ENCODE results near the gene AHNAK. TPM values are rescaled to one million over a fixed set of nuclear protein-coding genes. Genes with fewer than 3 reads are reported as not detected.
"Not testable (repeated sequence)": the region's sequence is repeated elsewhere in the genome, so short reads cannot be mapped to it uniquely, and the experiment has no call there.

The AHNAK gene
- total RNA-seq, 1 donor from 2014 or later, result 105 TPM

DNA sequence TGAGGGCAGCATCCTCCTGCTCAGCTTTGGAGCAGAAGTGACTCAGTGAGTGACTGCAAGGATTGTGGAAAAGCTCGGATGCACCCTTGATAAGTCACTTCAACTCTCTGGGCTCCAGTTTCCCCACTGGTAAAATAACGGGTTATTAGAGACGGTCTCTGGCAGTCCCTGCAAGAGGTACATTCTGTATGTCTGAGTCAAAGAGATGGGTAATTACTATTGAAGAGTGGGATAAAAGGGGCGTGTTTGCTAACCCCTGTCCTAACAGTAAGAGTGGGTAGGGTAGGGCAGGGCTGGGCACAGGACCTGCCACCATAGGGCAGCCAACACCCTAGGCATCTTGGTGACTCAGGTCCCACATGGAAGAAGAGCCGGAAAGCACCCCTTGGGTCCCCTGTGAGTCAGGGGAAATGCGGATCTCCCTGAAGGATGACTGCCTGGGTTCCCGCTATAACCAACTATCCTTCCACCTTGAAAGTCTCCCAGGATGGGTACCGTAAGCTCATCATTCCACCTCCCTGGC is 7.3 kb upstream of the AHNAK start:
- H3K4me1 Mint-ChIP-seq (ENCODE audit: low read depth), result peaks cover 77% of the 10 kb centered on the region
- intact Hi-C loops (cut with micrococcal nuclease), result loop anchor here (10.0 kb wide), 1 partner anchor 301 kb away; no protein-coding TSS in a partner anchor
- H3K4me3 Mint-ChIP-seq (ENCODE audit: low read depth), result no peak overlapping the region
- H3K36me3 Mint-ChIP-seq (ENCODE audit: low read depth), result peaks cover 17% of the 10 kb centered on the region
- H3K9me3 Mint-ChIP-seq, result no peaks in the 10 kb centered on the region
- peaks cover 4% of the 10 kb centered on the region for H3K27me3 Mint-ChIP-seq (ENCODE audit: low read depth)
- no peak for DNase-seq (ENCODE audit: low spot score)
- peak overlapping the region; percentile 97 for H3K27ac Mint-ChIP-seq

DNA sequence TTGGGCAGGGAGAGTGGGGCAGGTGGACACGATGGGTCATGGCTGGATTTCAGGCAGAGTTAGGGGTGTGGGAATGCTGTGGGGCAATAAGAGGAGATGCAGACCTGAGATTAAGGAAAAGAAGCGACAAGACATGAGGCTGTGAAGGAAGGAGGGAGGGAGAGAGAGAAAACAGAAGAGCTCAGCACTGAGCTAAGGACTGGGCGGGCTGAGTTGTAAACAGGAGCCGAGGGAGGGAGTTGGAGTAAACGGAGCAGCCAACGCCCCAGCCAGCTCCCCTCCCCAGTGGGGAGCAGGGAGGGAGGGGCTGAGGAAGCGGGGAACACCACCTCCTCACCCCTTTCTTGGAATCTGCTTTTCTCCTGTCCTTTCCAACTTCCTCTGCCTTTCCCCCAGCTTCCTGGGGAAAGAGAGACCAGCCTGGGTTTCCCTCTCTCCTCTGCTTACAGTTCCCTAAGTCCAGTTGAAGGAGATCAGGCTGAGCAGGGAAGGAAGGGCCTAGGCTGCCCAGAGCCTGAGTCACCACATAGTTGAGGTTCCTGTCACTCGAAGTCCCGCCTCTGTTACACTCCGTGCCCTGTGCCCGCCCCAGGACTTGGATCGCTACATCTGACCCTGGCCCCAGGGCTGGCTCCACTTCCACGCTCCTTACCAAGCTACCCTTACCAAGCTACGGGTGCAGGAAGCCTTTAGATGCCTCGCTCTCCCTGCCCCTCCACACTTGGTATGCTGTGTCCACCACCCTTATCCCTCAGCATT is 6.7 kb upstream of the AHNAK start:
- peak overlapping the region; percentile 7 for H3K4me3 Mint-ChIP-seq (ENCODE audit: low read depth)

DNA sequence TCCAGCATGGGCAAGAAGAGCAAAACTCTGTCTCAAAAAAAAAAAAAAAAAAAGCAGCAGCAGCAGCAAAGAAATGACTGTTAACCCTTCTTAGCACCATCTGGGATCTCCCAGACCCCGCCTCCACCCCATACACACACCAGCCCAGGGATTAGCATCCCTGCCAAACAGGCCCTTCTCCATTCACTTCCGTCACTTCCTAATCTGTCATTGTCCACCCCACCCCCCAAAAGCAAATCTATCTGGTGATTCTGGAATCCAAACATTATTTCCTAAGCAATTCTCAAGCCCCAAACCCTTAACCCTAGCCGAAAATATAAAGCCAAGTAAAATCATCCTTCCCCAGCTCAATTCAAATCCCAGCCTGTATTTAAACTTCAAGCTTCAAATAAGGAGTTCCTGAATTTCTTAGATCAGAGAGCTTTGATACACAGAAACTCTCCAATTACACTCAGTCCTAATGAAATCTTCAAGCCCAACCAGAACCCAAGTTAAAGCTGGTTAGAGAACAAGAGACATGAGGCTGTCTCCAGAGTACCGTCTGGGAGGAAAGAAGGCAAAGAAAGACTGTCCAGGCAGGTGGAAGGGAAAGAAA is 6.0 kb upstream of the AHNAK start:
- Mint-ChIP-seq H3K4me3 (ENCODE audit: low read depth) (peak overlapping the region; percentile 6), H3K27me3 (ENCODE audit: low read depth) (peaks cover 10% of the 10 kb centered on the region), H3K27ac (peak overlapping the region; percentile 97), H3K4me1 (ENCODE audit: low read depth) (peaks cover 78% of the 10 kb centered on the region), H3K36me3 (ENCODE audit: low read depth) (peaks cover 6% of the 10 kb centered on the region), H3K9me3 (no peaks in the 10 kb centered on the region)
- no peak for DNase-seq (ENCODE audit: low spot score)
- intact Hi-C loops (cut with micrococcal nuclease), result loop anchor here (10.0 kb wide), 1 partner anchor 302 kb away; no protein-coding TSS in a partner anchor

More for the DNA sequence above, 6.7 kb upstream of the AHNAK start:
- Mint-ChIP-seq H3K27me3 (ENCODE audit: low read depth) (peaks cover 5% of the 10 kb centered on the region), H3K4me1 (ENCODE audit: low read depth) (peaks cover 73% of the 10 kb centered on the region), H3K27ac (peak overlapping the region; percentile 97), H3K36me3 (ENCODE audit: low read depth) (peaks cover 11% of the 10 kb centered on the region), H3K9me3 (no peaks in the 10 kb centered on the region)
- intact Hi-C loops (cut with micrococcal nuclease), result loop anchor here (10.0 kb wide), 1 partner anchor 302 kb away; no protein-coding TSS in a partner anchor
- peak; percentile 61 for DNase-seq (ENCODE audit: low spot score)

- not testable (repeated sequence) for H3K9me3 Mint-ChIP-seq
These were observed 3.9 kb upstream of the AHNAK start for GRCh38 chr11:62550478-62550877.

GRCh38 chr11:62548545-62549335 is 2.1 kb upstream of the AHNAK start:
- H3K27ac Mint-ChIP-seq, result no peak overlapping the region

More at GRCh38 chr11:62550478-62550877, 3.9 kb upstream of the AHNAK start:
- H3K27me3 Mint-ChIP-seq (ENCODE audit: low read depth), result peaks cover 12% of the 10 kb centered on the region
- DNase-seq (ENCODE audit: low spot score); H3K36me3 Mint-ChIP-seq (ENCODE audit: low read depth); H3K4me3 Mint-ChIP-seq (ENCODE audit: low read depth): not testable (repeated sequence)
- peaks cover 61% of the 10 kb centered on the region for H3K4me1 Mint-ChIP-seq (ENCODE audit: low read depth)
- intact Hi-C loops (cut with micrococcal nuclease), result loop anchor here (10.0 kb wide), 1 partner anchor 304 kb away; no protein-coding TSS in a partner anchor
- peak overlapping the region; percentile 97 for H3K27ac Mint-ChIP-seq

GRCh38 chr11:62547691-62548281 is 1.2 kb upstream of the AHNAK start:
- DNase-seq (ENCODE audit: low spot score), result no peak
- peaks cover 60% of the 10 kb centered on the region for H3K4me1 Mint-ChIP-seq (ENCODE audit: low read depth)
- no peaks in the 10 kb centered on the region for H3K9me3 Mint-ChIP-seq
- intact Hi-C loops (cut with micrococcal nuclease), result no loop called here
- peak overlapping the region; percentile 47 for H3K27ac Mint-ChIP-seq
- peaks cover 4% of the 10 kb centered on the region for H3K36me3 Mint-ChIP-seq (ENCODE audit: low read depth)
- peak overlapping the region; percentile 62 for H3K4me3 Mint-ChIP-seq (ENCODE audit: low read depth)
- H3K27me3 Mint-ChIP-seq (ENCODE audit: low read depth), result peaks cover 12% of the 10 kb centered on the region

More at GRCh38 chr11:62548545-62549335, 2.1 kb upstream of the AHNAK start:
- Mint-ChIP-seq H3K4me3 (ENCODE audit: low read depth) (no peak overlapping the region), H3K36me3 (ENCODE audit: low read depth) (peaks cover 4% of the 10 kb centered on the region), H3K4me1 (ENCODE audit: low read depth) (peaks cover 59% of the 10 kb centered on the region), H3K9me3 (no peaks in the 10 kb centered on the region), H3K27me3 (ENCODE audit: low read depth) (peaks cover 12% of the 10 kb centered on the region)
- intact Hi-C loops (cut with micrococcal nuclease), result no loop called here
- no peak for DNase-seq (ENCODE audit: low spot score)

GRCh38 chr11:62546929-62547625 is 471 bp upstream of the AHNAK start:
- Mint-ChIP-seq H3K27me3 (ENCODE audit: low read depth) (peaks cover 12% of the 10 kb centered on the region), H3K4me1 (ENCODE audit: low read depth) (peaks cover 59% of the 10 kb centered on the region), H3K27ac (peak overlapping the region; percentile 47), H3K36me3 (ENCODE audit: low read depth) (peaks cover 4% of the 10 kb centered on the region), H3K9me3 (no peaks in the 10 kb centered on the region), H3K4me3 (ENCODE audit: low read depth) (peak overlapping the region; percentile 62)
- intact Hi-C loops (cut with micrococcal nuclease), result loop anchor here (1.0 kb wide), 1 partner anchor 8 kb away; no protein-coding TSS in a partner anchor
- no peak for DNase-seq (ENCODE audit: low spot score)

DNA sequence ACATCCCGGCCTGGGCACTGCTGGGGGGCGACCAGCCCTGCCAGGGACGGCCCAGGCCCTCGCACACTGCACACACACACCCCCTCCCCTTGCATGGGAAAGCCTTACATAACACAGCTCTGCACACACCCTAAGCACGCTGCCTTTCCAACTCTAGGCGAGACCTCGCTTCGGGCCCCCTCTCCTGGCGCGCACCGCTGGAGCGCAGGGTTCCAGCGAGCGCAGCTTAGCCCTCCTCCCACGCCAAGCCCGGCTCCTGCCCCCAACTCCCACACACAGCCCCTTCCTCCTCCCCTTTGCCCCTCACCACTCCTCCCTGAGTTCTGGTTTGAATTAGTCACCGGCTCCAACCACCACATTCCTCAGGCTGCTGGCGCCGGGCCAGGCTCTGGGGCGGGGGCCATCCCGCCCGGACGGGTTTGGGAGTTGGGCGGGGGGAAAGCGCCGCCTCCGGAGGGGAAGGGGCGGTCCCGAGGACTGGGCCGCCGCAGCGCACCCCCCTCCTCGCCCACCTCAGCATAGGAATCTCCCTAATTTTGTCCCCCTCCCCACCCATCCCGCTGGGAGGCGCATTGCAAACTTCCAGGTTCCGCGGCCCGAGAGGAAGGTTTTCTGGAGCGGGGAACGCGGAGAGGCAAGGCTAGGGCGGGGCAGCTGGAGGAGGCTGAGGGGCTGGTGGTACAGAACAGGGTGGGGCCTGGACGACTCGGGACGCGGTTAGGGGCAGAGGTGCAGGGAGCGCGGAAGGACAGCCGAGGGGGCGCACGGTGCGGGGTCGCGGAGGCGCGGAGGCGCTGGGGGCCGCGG is 966 bp downstream of the AHNAK start:
- H3K4me1 Mint-ChIP-seq (ENCODE audit: low read depth), result peaks cover 59% of the 10 kb centered on the region
- peaks cover 8% of the 10 kb centered on the region for H3K36me3 Mint-ChIP-seq (ENCODE audit: low read depth)
- peak; percentile 44 for DNase-seq (ENCODE audit: low spot score)
- peak overlapping the region; percentile 95 for H3K4me3 Mint-ChIP-seq (ENCODE audit: low read depth)
- intact Hi-C loops (cut with micrococcal nuclease), result loop anchor here (1.0 to 2.0 kb wide), 3 partner anchors 10 to 151 kb away; no protein-coding TSS in a partner anchor
- no peaks in the 10 kb centered on the region for H3K9me3 Mint-ChIP-seq
- H3K27me3 Mint-ChIP-seq (ENCODE audit: low read depth), result peaks cover 12% of the 10 kb centered on the region
- peak overlapping the region; percentile 89 for H3K27ac Mint-ChIP-seq

DNA sequence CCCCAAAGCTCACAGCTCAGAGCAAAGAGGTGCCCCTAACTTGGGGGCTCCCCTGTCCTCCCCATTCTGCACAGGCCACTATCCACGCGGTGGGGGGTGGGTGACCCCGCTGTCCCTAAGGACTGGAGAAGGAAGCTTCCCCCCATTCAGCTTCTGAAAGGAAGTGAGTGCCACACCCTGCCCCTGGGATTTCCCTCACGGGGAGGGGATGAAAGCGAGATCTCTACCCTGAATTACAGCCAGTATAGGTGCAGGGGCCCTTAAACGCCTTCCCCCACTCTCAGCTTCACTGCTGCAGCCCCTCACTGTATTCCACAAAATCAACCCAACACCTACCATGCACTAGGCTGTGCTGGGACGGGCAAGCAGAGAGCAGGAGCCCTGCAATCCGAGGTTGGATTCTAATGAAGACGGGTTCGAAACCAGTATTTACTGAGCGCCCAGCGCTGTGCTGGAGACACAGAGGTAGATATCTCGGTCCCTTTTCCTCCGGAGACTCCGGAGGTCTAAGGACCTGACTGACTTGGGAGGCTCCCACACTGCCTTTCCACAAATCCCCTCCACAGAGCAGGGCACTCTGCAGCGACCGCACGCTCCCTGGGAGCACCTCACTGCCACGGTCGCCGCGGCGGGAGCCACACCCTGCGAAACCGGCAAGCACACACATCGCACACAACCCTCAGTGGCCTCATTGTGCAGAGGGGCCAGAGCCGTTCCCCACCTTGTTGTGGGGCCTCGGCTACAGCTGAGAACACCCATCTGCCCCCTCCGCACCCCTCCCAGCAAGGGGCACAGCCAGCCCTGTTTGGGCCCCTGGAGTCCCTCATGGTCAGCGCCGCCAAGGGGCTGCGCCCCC is 1.8 kb downstream of the AHNAK start:
- Mint-ChIP-seq H3K27me3 (ENCODE audit: low read depth) (peaks cover 10% of the 10 kb centered on the region), H3K9me3 (no peaks in the 10 kb centered on the region), H3K4me3 (ENCODE audit: low read depth) (peak overlapping the region; percentile 95), H3K4me1 (ENCODE audit: low read depth) (peaks cover 59% of the 10 kb centered on the region), H3K27ac (peak overlapping the region; percentile 89), H3K36me3 (ENCODE audit: low read depth) (peaks cover 8% of the 10 kb centered on the region)
- intact Hi-C loops (cut with micrococcal nuclease), result loop anchor here (2.0 to 5.0 kb wide), 3 partner anchors 48 to 150 kb away; no protein-coding TSS in a partner anchor
- DNase-seq (ENCODE audit: low spot score), result peak; percentile 46

DNA sequence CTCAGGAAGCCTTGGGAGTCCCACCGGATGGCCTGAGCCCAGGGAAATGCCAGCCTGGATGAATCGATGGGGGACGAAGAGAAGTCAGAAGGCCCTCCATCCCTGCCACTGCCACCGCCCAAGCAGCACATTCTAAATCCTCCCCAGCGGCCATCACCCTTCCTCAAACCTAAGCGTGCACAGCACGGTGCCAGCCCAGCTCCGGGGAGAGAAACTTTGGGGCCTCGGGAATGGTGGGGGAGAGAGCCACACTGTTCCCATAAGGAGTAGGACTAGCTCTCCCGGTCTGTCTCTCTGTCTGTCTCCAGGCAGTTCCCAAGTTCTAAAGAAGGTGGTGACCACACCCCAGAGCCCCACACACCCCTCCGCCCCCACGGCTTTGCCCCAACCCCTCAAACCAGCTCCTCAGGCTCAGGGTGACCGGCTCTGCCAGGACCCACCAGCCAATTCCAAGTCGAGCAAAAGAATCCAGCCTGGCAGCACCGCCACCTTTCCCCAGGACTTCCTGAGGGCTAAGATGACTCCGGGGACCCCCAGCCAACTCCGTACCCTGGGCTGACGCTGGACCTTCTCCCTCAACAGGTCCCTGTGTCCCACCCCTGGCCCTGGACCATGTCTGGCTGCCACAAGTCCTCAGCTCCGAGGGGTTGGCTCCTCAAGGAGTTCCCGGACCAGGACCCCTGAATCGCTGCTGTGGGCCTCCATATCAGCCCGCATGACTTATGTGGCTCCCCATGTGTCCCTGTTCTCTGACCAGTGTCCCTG is 2.7 kb downstream of the AHNAK start:
- Mint-ChIP-seq H3K27me3 (ENCODE audit: low read depth) (peaks cover 8% of the 10 kb centered on the region), H3K36me3 (ENCODE audit: low read depth) (peaks cover 8% of the 10 kb centered on the region), H3K9me3 (no peaks in the 10 kb centered on the region), H3K4me1 (ENCODE audit: low read depth) (peaks cover 65% of the 10 kb centered on the region), H3K27ac (peak overlapping the region; percentile 55), H3K4me3 (ENCODE audit: low read depth) (peak overlapping the region; percentile 95)
- no peak for DNase-seq (ENCODE audit: low spot score)
- intact Hi-C loops (cut with micrococcal nuclease), result loop anchor here (2.0 to 5.0 kb wide), 4 partner anchors 13 to 149 kb away; no protein-coding TSS in a partner anchor
